Muscle layer of colon (tissue), 2 donors: ENCODE data around the gene CAMK2D.

ENCODE experiments used
- H3K27ac ChIP-seq: one replicate; pipeline ENCODE4 v1.7.0; 2013; ENCODE audit warnings: low read depth, mild to moderate bottlenecking, low read length, moderate library complexity
- H3K27me3 ChIP-seq, 2 donors: one replicate each; pipeline ENCODE4 v1.7.0; 2013; ENCODE audit warnings: low read length in 2 of 2, mild to moderate bottlenecking in 2 of 2; ENCODE audit not compliant: insufficient read depth in 2 of 2, control insufficient read depth in 1 of 2
- H3K36me3 ChIP-seq: one replicate; pipeline ENCODE4 v1.7.0; 2013; ENCODE audit warnings: mild to moderate bottlenecking, low read length; ENCODE audit not compliant: insufficient read depth
- H3K4me1 ChIP-seq: one replicate; pipeline ENCODE4 v1.7.0; 2013; ENCODE audit warnings: mild to moderate bottlenecking, low read length; ENCODE audit not compliant: insufficient read depth
- H3K4me3 ChIP-seq, 2 donors: one replicate each; pipeline ENCODE4 v1.7.0; 2013; ENCODE audit warnings: low read length in 2 of 2, low read depth in 1 of 2, mild to moderate bottlenecking in 1 of 2, moderate library complexity in 1 of 2
- H3K9ac ChIP-seq: one replicate; pipeline ENCODE4 v1.7.0; 2013; ENCODE audit warnings: low read length
- H3K9me3 ChIP-seq: one replicate; pipeline ENCODE4 v1.7.0; 2013; ENCODE audit warnings: mild to moderate bottlenecking, low read length
- donor health status: abdominal sarcoma.
- donor health status: Adenocarcinoma of cecum.

CAMK2D gene

GRCh38 chr4:113423631-113424030 is 337.9 kb downstream of the CAMK2D start:
- no peak overlapping the region for H3K9ac ChIP-seq
- no peak overlapping the region for H3K27ac ChIP-seq
- H3K4me1 ChIP-seq = no peaks in the 10 kb centered on the region
- H3K4me3 ChIP-seq = no peak overlapping the region
- H3K9me3 ChIP-seq = no peaks in the 10 kb centered on the region
- no peaks in the 10 kb centered on the region for H3K27me3 ChIP-seq
- H3K36me3 ChIP-seq = no peaks in the 10 kb centered on the region

GRCh38 chr4:113420938-113421337 is 340.6 kb downstream of the CAMK2D start:
- no peaks in the 10 kb centered on the region for H3K36me3 ChIP-seq
- H3K4me1 ChIP-seq = no peaks in the 10 kb centered on the region
- no peaks in the 10 kb centered on the region for H3K9me3 ChIP-seq
- H3K27ac ChIP-seq = no peak overlapping the region
- H3K4me3 ChIP-seq = no peak overlapping the region
- no peak overlapping the region for H3K9ac ChIP-seq
- no peaks in the 10 kb centered on the region for H3K27me3 ChIP-seq

GRCh38 chr4:113419631-113420030 is 341.9 kb downstream of the CAMK2D start:
- Histone ChIP-seq H3K36me3 (no peaks in the 10 kb centered on the region), H3K4me3 (no peak overlapping the region), H3K4me1 (no peaks in the 10 kb centered on the region), H3K27me3 (no peaks in the 10 kb centered on the region), H3K9ac (no peak overlapping the region), H3K9me3 (no peaks in the 10 kb centered on the region), H3K27ac (no peak overlapping the region)

- Histone ChIP-seq H3K27ac (no peak overlapping the region), H3K4me3 (no peak overlapping the region), H3K27me3 (no peaks in the 10 kb centered on the region), H3K4me1 (no peaks in the 10 kb centered on the region), H3K9ac (no peak overlapping the region), H3K36me3 (no peaks in the 10 kb centered on the region), H3K9me3 (no peaks in the 10 kb centered on the region)
Observed at GRCh38 chr4:113411496-113411938, 350.0 kb downstream of the CAMK2D start.

- Histone ChIP-seq H3K4me3 (no peak overlapping the region), H3K27ac (no peak overlapping the region), H3K9me3 (no peaks in the 10 kb centered on the region), H3K36me3 (no peaks in the 10 kb centered on the region), H3K4me1 (no peaks in the 10 kb centered on the region), H3K27me3 (no peaks in the 10 kb centered on the region), H3K9ac (no peak overlapping the region)
Observed at GRCh38 chr4:113410686-113411085, 350.9 kb downstream of the CAMK2D start.

- Histone ChIP-seq H3K4me1 (no peaks in the 10 kb centered on the region), H3K4me3 (no peak overlapping the region), H3K9me3 (no peaks in the 10 kb centered on the region), H3K27ac (no peak overlapping the region), H3K9ac (no peak overlapping the region), H3K36me3 (no peaks in the 10 kb centered on the region), H3K27me3 (no peaks in the 10 kb centered on the region)
Observed at GRCh38 chr4:113409181-113409580, 352.4 kb downstream of the CAMK2D start.

GRCh38 chr4:113407409-113407808 is 354.1 kb downstream of the CAMK2D start:
- H3K9me3 ChIP-seq = no peaks in the 10 kb centered on the region
- no peak overlapping the region for H3K4me3 ChIP-seq
- H3K4me1 ChIP-seq = no peaks in the 10 kb centered on the region
- no peak overlapping the region for H3K27ac ChIP-seq
- H3K36me3 ChIP-seq = no peaks in the 10 kb centered on the region
- no peak overlapping the region for H3K9ac ChIP-seq
- H3K27me3 ChIP-seq = no peaks in the 10 kb centered on the region

GRCh38 chr4:113406723-113407016 is 354.9 kb downstream of the CAMK2D start:
- no peaks in the 10 kb centered on the region for H3K27me3 ChIP-seq
- H3K9ac ChIP-seq = no peak overlapping the region
- no peaks in the 10 kb centered on the region for H3K4me1 ChIP-seq
- H3K4me3 ChIP-seq = no peak overlapping the region
- H3K36me3 ChIP-seq = no peaks in the 10 kb centered on the region
- H3K9me3 ChIP-seq = no peaks in the 10 kb centered on the region
- H3K27ac ChIP-seq = no peak overlapping the region

GRCh38 chr4:113405874-113406722 is 355.4 kb downstream of the CAMK2D start:
- no peaks in the 10 kb centered on the region for H3K27me3 ChIP-seq
- H3K27ac ChIP-seq = no peak overlapping the region
- no peak overlapping the region for H3K4me3 ChIP-seq
- H3K9me3 ChIP-seq = no peaks in the 10 kb centered on the region
- H3K4me1 ChIP-seq = no peaks in the 10 kb centered on the region
- H3K36me3 ChIP-seq = no peaks in the 10 kb centered on the region
- H3K9ac ChIP-seq = no peak overlapping the region

- H3K9me3 ChIP-seq = no peaks in the 10 kb centered on the region
Observed at GRCh38 chr4:113404841-113405240, 356.7 kb downstream of the CAMK2D start.

GRCh38 chr4:113404167-113404571 is 357.4 kb downstream of the CAMK2D start:
- Histone ChIP-seq H3K4me1 (no peaks in the 10 kb centered on the region), H3K27me3 (no peaks in the 10 kb centered on the region), H3K9ac (no peak overlapping the region), H3K4me3 (no peak overlapping the region), H3K36me3 (no peaks in the 10 kb centered on the region), H3K9me3 (no peaks in the 10 kb centered on the region), H3K27ac (no peak overlapping the region)

More at GRCh38 chr4:113404841-113405240, 356.7 kb downstream of the CAMK2D start:
- Histone ChIP-seq H3K27ac (no peak overlapping the region), H3K4me1 (no peaks in the 10 kb centered on the region), H3K4me3 (no peak overlapping the region), H3K36me3 (no peaks in the 10 kb centered on the region), H3K27me3 (no peaks in the 10 kb centered on the region), H3K9ac (no peak overlapping the region)
